ENCODE measurements around the gene TBCK.
"Not testable (repeated sequence)": the region's sequence is repeated elsewhere in the genome, so short reads cannot be mapped to it uniquely, and the experiment has no call there.

TBCK gene

GRCh38 chr4:106160560-106160959 lies 155.4 kb downstream of the TBCK start:
- no peak overlapping the region for H3K4me3 ChIP-seq (ENCODE audit: low read depth, low read length)
- DNase-seq (ENCODE audit: low read depth) = no peak

- DNase-seq (ENCODE audit: low read depth) = no peak
- H3K4me3 ChIP-seq (ENCODE audit: low read depth, low read length) = no peak overlapping the region
These were observed 166.1 kb downstream of the TBCK start for GRCh38 chr4:106149911-106150310.

- DNase-seq (ENCODE audit: low read depth) = no peak
- H3K4me3 ChIP-seq (ENCODE audit: low read depth, low read length) = no peak overlapping the region
These were observed 167.0 kb downstream of the TBCK start for GRCh38 chr4:106149026-106149425.

GRCh38 chr4:106142616-106143127 lies 173.3 kb downstream of the TBCK start:
- no peak for DNase-seq (ENCODE audit: low read depth)
- H3K4me3 ChIP-seq (ENCODE audit: low read depth, low read length) = no peak overlapping the region

GRCh38 chr4:106140601-106141000 lies 175.4 kb downstream of the TBCK start:
- no peak for DNase-seq (ENCODE audit: low read depth)
- H3K4me3 ChIP-seq (ENCODE audit: low read depth, low read length) = no peak overlapping the region

GRCh38 chr4:106136777-106137331 lies 179.2 kb downstream of the TBCK start:
- no peak overlapping the region for H3K4me3 ChIP-seq (ENCODE audit: low read depth, low read length)
- DNase-seq (ENCODE audit: low read depth) = no peak

- DNase-seq (ENCODE audit: low read depth) = no peak
These were observed 184.0 kb downstream of the TBCK start for GRCh38 chr4:106132045-106132444.

GRCh38 chr4:106126062-106126461 lies 189.9 kb downstream of the TBCK start:
- no peak overlapping the region for H3K4me3 ChIP-seq (ENCODE audit: low read depth, low read length)
- DNase-seq (ENCODE audit: low read depth) = no peak

More at GRCh38 chr4:106132045-106132444, 184.0 kb downstream of the TBCK start:
- H3K4me3 ChIP-seq (ENCODE audit: low read depth, low read length) = no peak overlapping the region

- H3K4me3 ChIP-seq (ENCODE audit: low read depth, low read length) = not testable (repeated sequence)
These were observed 196.0 kb downstream of the TBCK start for GRCh38 chr4:106119949-106120555.

GRCh38 chr4:106116025-106116424 lies 200.0 kb downstream of the TBCK start:
- DNase-seq (ENCODE audit: low read depth) = no peak
- H3K4me3 ChIP-seq (ENCODE audit: low read depth, low read length) = no peak overlapping the region

More at GRCh38 chr4:106119949-106120555, 196.0 kb downstream of the TBCK start:
- not testable (repeated sequence) for DNase-seq (ENCODE audit: low read depth)

- DNase-seq (ENCODE audit: low read depth) = no peak
These were observed 201.7 kb downstream of the TBCK start for GRCh38 chr4:106114270-106114669.

GRCh38 chr4:106111778-106112469 lies 204.1 kb downstream of the TBCK start:
- not testable (repeated sequence) for DNase-seq (ENCODE audit: low read depth); H3K4me3 ChIP-seq (ENCODE audit: low read depth, low read length)

More at GRCh38 chr4:106114270-106114669, 201.7 kb downstream of the TBCK start:
- no peak overlapping the region for H3K4me3 ChIP-seq (ENCODE audit: low read depth, low read length)

- no peak overlapping the region for H3K4me3 ChIP-seq (ENCODE audit: low read depth, low read length)
- no peak for DNase-seq (ENCODE audit: low read depth)
These were observed 206.1 kb downstream of the TBCK start for GRCh38 chr4:106109929-106110328.

GRCh38 chr4:106105697-106106096 lies 210.3 kb downstream of the TBCK start:
- no peak for DNase-seq (ENCODE audit: low read depth)

GRCh38 chr4:106104276-106104675 lies 211.7 kb downstream of the TBCK start:
- DNase-seq (ENCODE audit: low read depth) = no peak
- H3K4me3 ChIP-seq (ENCODE audit: low read depth, low read length) = no peak overlapping the region

More at GRCh38 chr4:106105697-106106096, 210.3 kb downstream of the TBCK start:
- H3K4me3 ChIP-seq (ENCODE audit: low read depth, low read length) = no peak overlapping the region

GRCh38 chr4:106096454-106096853 lies 219.6 kb downstream of the TBCK start:
- no peak for DNase-seq (ENCODE audit: low read depth)

GRCh38 chr4:106095408-106095807 lies 220.6 kb downstream of the TBCK start:
- no peak for DNase-seq (ENCODE audit: low read depth)
- no peak overlapping the region for H3K4me3 ChIP-seq (ENCODE audit: low read depth, low read length)

More at GRCh38 chr4:106096454-106096853, 219.6 kb downstream of the TBCK start:
- no peak overlapping the region for H3K4me3 ChIP-seq (ENCODE audit: low read depth, low read length)

GRCh38 chr4:106092361-106093040 lies 223.5 kb downstream of the TBCK start:
- no peak overlapping the region for H3K4me3 ChIP-seq (ENCODE audit: low read depth, low read length)
- no peak for DNase-seq (ENCODE audit: low read depth)

GRCh38 chr4:106090826-106091225 lies 225.2 kb downstream of the TBCK start:
- DNase-seq (ENCODE audit: low read depth) = no peak
- no peak overlapping the region for H3K4me3 ChIP-seq (ENCODE audit: low read depth, low read length)

GRCh38 chr4:106083065-106083464 lies 232.9 kb downstream of the TBCK start:
- no peak overlapping the region for H3K4me3 ChIP-seq (ENCODE audit: low read depth, low read length)

More at GRCh38 chr4:106083065-106083464, 232.9 kb downstream of the TBCK start:
- DNase-seq (ENCODE audit: low read depth) = no peak
